Keratinocyte (primary cell): ENCODE measurements around the gene CDKN2C. TPM values are rescaled to one million over a fixed set of nuclear protein-coding genes. Genes with fewer than 3 reads are reported as not detected.

ENCODE experiments used
- DNase-seq: peaks from one replicate; pipeline ENCODE4 v3.0.0-alpha.2; 2011; ENCODE audit warnings: low read depth, missing footprints, low spot score
- FAIRE-seq: peaks from 2 replicates; lab custom pipeline; 2011; peaks lifted over from hg19 to GRCh38; lab: Jason Lieb, UNC
- H2AFZ ChIP-seq: 2 replicates; pipeline ENCODE4 v1.6.0; 2012; ENCODE audit warnings: low read length, control low read depth, inconsistent platforms; ENCODE audit not compliant: control insufficient read depth
- H3K27ac ChIP-seq: 2 replicates; pipeline ENCODE4 v1.5.1; 2011; ENCODE audit warnings: low read length; ENCODE audit not compliant: control insufficient read depth, insufficient read depth
- H3K27me3 ChIP-seq: 3 replicates; pipeline ENCODE4 v1.6.0; 2011; ENCODE audit warnings: low read length; ENCODE audit not compliant: control insufficient read depth, insufficient read depth; ENCODE audit errors: extremely low read depth
- H3K36me3 ChIP-seq, 2 experiments: 2 replicates in 1 of 2; 3 replicates in 1 of 2; pipeline ENCODE4 v1.5.1; 2011; ENCODE audit warnings: low read length in 2 of 2, mild to moderate bottlenecking in 1 of 2; ENCODE audit not compliant: control insufficient read depth in 2 of 2, insufficient read depth in 2 of 2; ENCODE audit errors: extremely low read depth in 1 of 2
- H3K4me1 ChIP-seq: 3 replicates; pipeline ENCODE4 v1.5.1; 2011; ENCODE audit warnings: low read length; ENCODE audit not compliant: control insufficient read depth, insufficient read depth; ENCODE audit errors: extremely low read depth
- H3K4me2 ChIP-seq: 3 replicates; pipeline ENCODE4 v1.6.0; 2011; ENCODE audit warnings: low read depth, low read length; ENCODE audit not compliant: control insufficient read depth, insufficient read depth; ENCODE audit errors: extremely low read depth
- H3K4me3 ChIP-seq, 3 experiments: fragments of 200-600 bp in 1 of 3; sonication (generic) in 1 of 3; 2 replicates in 2 of 3; 3 replicates in 1 of 3; pipeline ENCODE4 v1.5.1; 2011 to 2016; ENCODE audit warnings: low read length in 3 of 3, mild to moderate bottlenecking in 3 of 3, control low read depth in 2 of 3, inconsistent platforms in 1 of 3, low read depth in 1 of 3, mixed read lengths in 1 of 3, mixed run types in 1 of 3, moderate library complexity in 1 of 3; ENCODE audit not compliant: control insufficient read depth in 2 of 3, insufficient read depth in 2 of 3; ENCODE audit errors: extremely low read depth in 1 of 3
- H3K79me2 ChIP-seq: 2 replicates; pipeline ENCODE4 v1.6.0; 2012; ENCODE audit warnings: low read length; ENCODE audit not compliant: control insufficient read depth, insufficient read depth
- H3K9ac ChIP-seq: 3 replicates; pipeline ENCODE4 v1.6.0; 2011; ENCODE audit warnings: low read length; ENCODE audit not compliant: control insufficient read depth, insufficient read depth; ENCODE audit errors: extremely low read depth
- H3K9me1 ChIP-seq: 3 replicates; pipeline ENCODE4 v1.6.0; 2011; ENCODE audit warnings: low read length; ENCODE audit not compliant: control insufficient read depth, insufficient read depth; ENCODE audit errors: extremely low read depth
- H3K9me3 ChIP-seq: 2 replicates; pipeline ENCODE4 v1.5.1; 2012; ENCODE audit warnings: low read depth, low read length; ENCODE audit not compliant: control insufficient read depth
- H4K20me1 ChIP-seq: 3 replicates; pipeline ENCODE4 v1.6.0; 2011; ENCODE audit warnings: low read length; ENCODE audit not compliant: control insufficient read depth, insufficient read depth; ENCODE audit errors: extremely low read depth
- CTCF ChIP-seq, 3 experiments: IDR thresholded peaks in 1 of 3; conservative IDR thresholded peaks in 1 of 3; optimal IDR thresholded peaks in 1 of 3; 2 replicates in 2 of 3; 3 replicates in 1 of 3; pipeline versions ENCODE3 to v1.5.1; 2011; ENCODE audit warnings: low read length in 3 of 3, mild to moderate bottlenecking in 3 of 3, moderate library complexity in 2 of 3, control low read depth in 1 of 3, inconsistent platforms in 1 of 3; ENCODE audit not compliant: insufficient read depth in 2 of 3; ENCODE audit errors: extremely low read depth in 1 of 3
- EZH2 ChIP-seq: IDR thresholded peaks from one replicate; pipeline ENCODE4 v1.6.1; 2012; ENCODE audit warnings: inconsistent platforms, mild to moderate bottlenecking, low read length, moderate library complexity
- dilution Hi-C: fragments of 300-500 bp; cut with MboI; formaldehyde crosslinking; loops from one replicate; pipeline ENCODE4 v1.7.0; 2020; ENCODE audit warnings: low sequenced_read_pairs; ENCODE audit not compliant: extremely low pct_ligation_motif_present
- polyA plus RNA-seq, 5 experiments: library from polyadenylated mRNA; depleted of rRNA in 3 of 5; stranded (reverse) in 3 of 5; stranded (forward) in 1 of 5; unstranded in 1 of 5; fragments of >200 nt; gene quantifications; 1 replicate in 1 of 5; 2 replicates in 3 of 5; 3 replicates in 1 of 5; pipeline versions ENCODE4 v1.2.1 to v1.2.3, GENCODE V29; 2011 to 2012; ENCODE audit warnings: missing spikeins in 2 of 5, low read depth in 1 of 5, low replicate concordance in 1 of 5

CDKN2C gene
- polyA plus RNA-seq, 1 donor (not counting 4 experiments of a cell fraction or from before 2014, with no cell fraction given) = 1.3 TPM

- Histone ChIP-seq H3K36me3 (no peaks in the 10 kb centered on the region), H3K9ac (peak overlapping the region; percentile 77), H4K20me1 (no peaks in the 10 kb centered on the region), H3K4me1 (peaks cover 10% of the 10 kb centered on the region), H2AFZ (peak overlapping the region; percentile 99), H3K27ac (peak overlapping the region; percentile 23), H3K79me2 (peaks cover 4% of the 10 kb centered on the region), H3K9me1 (no peaks in the 10 kb centered on the region), H3K4me2 (peak overlapping the region; percentile 84), H3K27me3 (no peaks in the 10 kb centered on the region), H3K4me3 (peak overlapping the region in 2 of 3 experiments; percentile 95 to 98), H3K9me3 (no peaks in the 10 kb centered on the region)
- DNase-seq (no peak), FAIRE-seq (no peak)
- dilution Hi-C loops = no loop called here
- no peak for TF ChIP-seq EZH2
- no peak for TF ChIP-seq CTCF (optimal IDR thresholded peaks at IDR 0.05 in 1 of 3, IDR thresholded peaks at IDR 0.05 in 1 of 3, conservative IDR thresholded peaks at IDR 0.05 in 1 of 3; ENCODE audit: extremely low read depth in 1 of 3, insufficient read depth in 2 of 3, low read length in 3 of 3)
These were observed 1.8 kb downstream of the CDKN2C start for GRCh38 chr1:50971748-50972305.

GRCh38 chr1:50972766-50973165 is 2.7 kb downstream of the CDKN2C start:
- H3K9ac ChIP-seq = no peak overlapping the region
- H4K20me1 ChIP-seq = no peaks in the 10 kb centered on the region
- no peak overlapping the region for H3K4me3 ChIP-seq
- no peak overlapping the region for H3K27ac ChIP-seq
- TF ChIP-seq EZH2 (no peak), CTCF (optimal IDR thresholded peaks at IDR 0.05 in 1 of 3, IDR thresholded peaks at IDR 0.05 in 1 of 3, conservative IDR thresholded peaks at IDR 0.05 in 1 of 3; ENCODE audit: extremely low read depth in 1 of 3, insufficient read depth in 2 of 3, low read length in 3 of 3) (no peak)
- no peaks in the 10 kb centered on the region for H3K36me3 ChIP-seq
- peak overlapping the region; percentile 84 for H3K4me2 ChIP-seq
- dilution Hi-C loops = no loop called here
- no peak for FAIRE-seq
- DNase-seq = no peak
- no peaks in the 10 kb centered on the region for H3K9me3 ChIP-seq
- peaks cover 13% of the 10 kb centered on the region for H3K4me1 ChIP-seq
- no peaks in the 10 kb centered on the region for H3K27me3 ChIP-seq
- H2AFZ ChIP-seq = peak overlapping the region; percentile 83
- peaks cover 4% of the 10 kb centered on the region for H3K79me2 ChIP-seq
- no peaks in the 10 kb centered on the region for H3K9me1 ChIP-seq
